SK-N-SH treated with all-trans-retinoic acid at 6 μM for 48 hours (cell line): ENCODE data around the gene CEP85.

Source experiments
- CREB5 ChIP-seq: fragments of 250-450 bp; sonication (Bioruptor Pico); IDR thresholded peaks from 2 replicates; pipeline ENCODE4 v1.5.1; 2020; ENCODE audit warnings: low read depth, mild to moderate bottlenecking, moderate library complexity
- ESRRG ChIP-seq: fragments of 250-450 bp; sonication (Bioruptor Pico); IDR thresholded peaks from 2 replicates; pipeline ENCODE4 v1.6.1; 2021; ENCODE audit warnings: mild to moderate bottlenecking
- PATZ1 ChIP-seq: fragments of 250-450 bp; sonication (Bioruptor Pico); IDR thresholded peaks from 2 replicates; pipeline ENCODE4 v1.8.0; 2020; ENCODE audit warnings: mild to moderate bottlenecking, moderate library complexity, borderline replicate concordance
- SNAI2 ChIP-seq: fragments of 250-450 bp; sonication (Bioruptor Pico); IDR thresholded peaks from 2 replicates; pipeline ENCODE4 v1.5.0; 2020; ENCODE audit warnings: mild to moderate bottlenecking, moderate library complexity
- ZC3H10 ChIP-seq: fragments of 250-450 bp; sonication (Bioruptor Pico); IDR thresholded peaks from 2 replicates; pipeline ENCODE4 v1.5.1; 2021; ENCODE audit warnings: mild to moderate bottlenecking, moderate library complexity
- ZFP30 ChIP-seq: fragments of 450-650 bp; formaldehyde crosslinking; IDR thresholded peaks from 2 replicates; pipeline ENCODE4 v1.5.0; 2022; ENCODE audit warnings: mild to moderate bottlenecking, moderate library complexity
- ZNF565 ChIP-seq: fragments of 450-650 bp; formaldehyde crosslinking; conservative IDR thresholded peaks from 2 replicates; pipeline ENCODE4 v1.5.0; 2020; ENCODE audit warnings: low read depth, mild to moderate bottlenecking, moderate library complexity
- TF ChIP-seq, protein P1 (sequence below): fragments of 250-450 bp; sonication (Bioruptor Pico); IDR thresholded peaks from 2 replicates; pipeline ENCODE4 v1.8.0; 2021; ENCODE audit warnings: low read depth, mild to moderate bottlenecking, moderate library complexity, borderline replicate concordance

DNA sequence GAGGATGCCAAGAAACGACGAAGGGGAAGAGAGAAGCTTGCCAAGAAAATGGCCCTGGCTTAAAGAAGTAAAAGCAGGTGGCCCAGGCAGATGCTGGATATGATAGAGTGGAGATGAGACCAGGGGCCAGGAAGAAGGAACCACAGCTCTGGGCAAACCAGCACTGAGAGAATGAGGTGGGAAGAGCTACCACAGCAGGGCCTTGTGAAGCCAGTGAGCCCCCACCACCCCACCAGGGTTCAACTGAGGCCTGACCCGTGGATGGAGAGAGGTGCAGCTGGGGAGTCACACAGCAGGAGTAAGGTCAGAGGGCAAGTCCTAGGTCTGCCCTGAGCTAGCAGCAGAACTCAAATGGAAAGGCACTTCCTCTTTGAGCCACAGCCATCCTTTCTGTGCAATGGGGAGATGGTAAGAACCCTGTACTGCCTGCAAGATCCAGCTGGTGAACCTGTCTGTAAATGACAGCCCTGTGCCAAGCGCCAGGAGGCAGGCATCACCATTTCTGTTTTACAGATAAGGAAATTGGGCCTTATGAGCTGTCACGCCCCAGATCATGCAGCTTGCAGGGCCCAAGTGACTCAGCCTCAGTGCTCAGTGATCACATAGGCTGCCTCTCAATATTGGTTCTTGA lies 54.4 kb downstream of the CEP85 start:
- TF ChIP-seq ZC3H10 (CRISPR knock-in tag) (no peak), CREB5 (CRISPR knock-in tag) (no peak), SNAI2 (CRISPR knock-in tag) (no peak), ZFP30 (CRISPR knock-in tag) (no peak), PATZ1 (CRISPR knock-in tag) (no peak), ZNF565 (no peak), ESRRG (CRISPR knock-in tag) (no peak)
- TF ChIP-seq, protein P1, sequence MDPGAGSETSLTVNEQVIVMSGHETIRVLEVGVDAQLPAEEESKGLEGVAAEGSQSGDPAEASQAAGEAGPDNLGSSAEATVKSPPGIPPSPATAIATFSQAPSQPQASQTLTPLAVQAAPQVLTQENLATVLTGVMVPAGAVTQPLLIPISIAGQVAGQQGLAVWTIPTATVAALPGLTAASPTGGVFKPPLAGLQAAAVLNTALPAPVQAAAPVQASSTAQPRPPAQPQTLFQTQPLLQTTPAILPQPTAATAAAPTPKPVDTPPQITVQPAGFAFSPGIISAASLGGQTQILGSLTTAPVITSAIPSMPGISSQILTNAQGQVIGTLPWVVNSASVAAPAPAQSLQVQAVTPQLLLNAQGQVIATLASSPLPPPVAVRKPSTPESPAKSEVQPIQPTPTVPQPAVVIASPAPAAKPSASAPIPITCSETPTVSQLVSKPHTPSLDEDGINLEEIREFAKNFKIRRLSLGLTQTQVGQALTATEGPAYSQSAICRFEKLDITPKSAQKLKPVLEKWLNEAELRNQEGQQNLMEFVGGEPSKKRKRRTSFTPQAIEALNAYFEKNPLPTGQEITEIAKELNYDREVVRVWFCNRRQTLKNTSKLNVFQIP (CRISPR knock-in tag) = no peak
